ENCODE results near the gene SLC12A8.

SLC12A8 gene

GRCh38 chr3:125160606-125161371 is 51.8 kb downstream of the SLC12A8 start:
- Histone ChIP-seq H3K9me3 (no peaks in the 10 kb centered on the region), H3K4me1 (no peaks in the 10 kb centered on the region), H3K4me3 (ENCODE audit: low read depth, low read length) (no peak overlapping the region), H3K27me3 (no peaks in the 10 kb centered on the region), H3K36me3 (no peaks in the 10 kb centered on the region)
- DNase-seq: no peak
- no peak for TF ChIP-seq CTCF (IDR thresholded peaks at IDR 0.05; ENCODE audit: low read depth, low read length)

- H3K27me3 ChIP-seq: no peaks in the 10 kb centered on the region
- H3K4me3 ChIP-seq (ENCODE audit: low read depth, low read length): no peak overlapping the region
- H3K9me3 ChIP-seq: no peaks in the 10 kb centered on the region
- TF ChIP-seq CTCF (IDR thresholded peaks at IDR 0.05; ENCODE audit: low read depth, low read length): no peak
- no peaks in the 10 kb centered on the region for H3K4me1 ChIP-seq
- no peak for DNase-seq
- H3K36me3 ChIP-seq: no peaks in the 10 kb centered on the region
Measured at GRCh38 chr3:125157183-125157582, 55.4 kb downstream of the SLC12A8 start.

- Histone ChIP-seq H3K4me3 (ENCODE audit: low read depth, low read length) (no peak overlapping the region), H3K9me3 (no peaks in the 10 kb centered on the region), H3K4me1 (no peaks in the 10 kb centered on the region), H3K36me3 (no peaks in the 10 kb centered on the region), H3K27me3 (no peaks in the 10 kb centered on the region)
- DNase-seq: no peak
- TF ChIP-seq CTCF (IDR thresholded peaks at IDR 0.05; ENCODE audit: low read depth, low read length): no peak
Measured at GRCh38 chr3:125156456-125156855, 56.1 kb downstream of the SLC12A8 start.

- Histone ChIP-seq H3K4me3 (ENCODE audit: low read depth, low read length) (no peak overlapping the region), H3K9me3 (no peaks in the 10 kb centered on the region), H3K27me3 (no peaks in the 10 kb centered on the region), H3K36me3 (no peaks in the 10 kb centered on the region), H3K4me1 (no peaks in the 10 kb centered on the region)
- no peak for DNase-seq
- TF ChIP-seq CTCF (IDR thresholded peaks at IDR 0.05; ENCODE audit: low read depth, low read length): no peak
Measured at GRCh38 chr3:125154800-125155269, 57.7 kb downstream of the SLC12A8 start.

GRCh38 chr3:125154110-125154509 is 58.4 kb downstream of the SLC12A8 start:
- Histone ChIP-seq H3K27me3 (no peaks in the 10 kb centered on the region), H3K36me3 (no peaks in the 10 kb centered on the region), H3K9me3 (no peaks in the 10 kb centered on the region), H3K4me3 (ENCODE audit: low read depth, low read length) (no peak overlapping the region), H3K4me1 (no peaks in the 10 kb centered on the region)
- TF ChIP-seq CTCF (IDR thresholded peaks at IDR 0.05; ENCODE audit: low read depth, low read length): no peak
- DNase-seq: no peak

GRCh38 chr3:125152951-125153350 is 59.6 kb downstream of the SLC12A8 start:
- no peak for DNase-seq
- no peak overlapping the region for H3K4me3 ChIP-seq (ENCODE audit: low read depth, low read length)
- H3K36me3 ChIP-seq: no peaks in the 10 kb centered on the region
- no peak for TF ChIP-seq CTCF (IDR thresholded peaks at IDR 0.05; ENCODE audit: low read depth, low read length)
- H3K27me3 ChIP-seq: no peaks in the 10 kb centered on the region
- H3K9me3 ChIP-seq: no peaks in the 10 kb centered on the region
- H3K4me1 ChIP-seq: no peaks in the 10 kb centered on the region
